ENCODE data around the gene NAGA.

DNA sequence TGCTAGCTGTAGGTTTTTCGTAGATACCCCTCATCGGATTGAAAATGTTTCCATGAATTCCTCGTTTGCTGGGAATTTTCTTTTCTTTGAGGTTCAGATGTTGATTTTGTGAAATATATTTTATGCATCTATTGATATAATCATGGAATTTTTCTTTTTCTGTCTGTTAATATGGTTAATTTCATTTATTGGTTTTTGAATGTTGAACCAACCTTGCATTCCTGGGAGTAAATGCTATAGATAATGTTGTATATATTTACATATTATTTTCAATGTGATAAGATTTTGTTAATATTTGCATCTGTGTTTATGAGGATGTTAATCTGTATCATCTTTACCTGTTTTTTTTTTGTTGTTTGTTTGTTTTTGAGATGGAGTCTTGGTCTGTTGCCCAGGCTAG lies 30.6 kb upstream of the NAGA start:
- TF ChIP-seq CTCF (IDR thresholded peaks at IDR 0.05) (no peak), EZH2 (IDR thresholded peaks at IDR 0.05; ENCODE audit: borderline replicate concordance, insufficient read depth, low read depth, low read length, poor library complexity, severe bottlenecking) (no peak)
